ENCODE results near the gene SV2B.

The SV2B gene

DNA sequence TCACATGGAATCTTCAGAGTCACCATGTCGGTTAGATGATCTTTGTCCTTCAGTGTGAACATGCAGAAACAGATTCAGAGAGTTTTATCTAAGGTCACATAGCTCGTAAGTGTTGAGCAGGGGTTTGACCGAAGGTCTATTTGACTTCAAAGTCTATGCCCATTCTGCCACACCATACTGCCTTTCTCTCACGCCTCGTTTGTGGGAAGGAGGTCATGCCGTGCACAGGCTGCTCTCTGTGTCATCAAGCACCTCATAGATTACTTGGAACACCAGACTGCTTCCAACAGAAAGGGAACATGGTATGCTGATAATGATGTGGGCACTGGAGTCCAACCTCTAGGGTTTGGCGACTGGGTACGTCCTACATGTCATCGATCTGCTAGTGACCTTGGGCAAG, 128.8 kb downstream of the SV2B start:
- Mint-ChIP-seq H3K36me3 (ENCODE audit: low read depth) (no peaks in the 10 kb centered on the region), H3K27ac (no peak overlapping the region), H3K27me3 (ENCODE audit: low read depth, poor library complexity) (peaks cover 13% of the 10 kb centered on the region), H3K4me3 (no peak overlapping the region), H3K9me3 (no peaks in the 10 kb centered on the region), H3K4me1 (peaks cover 5% of the 10 kb centered on the region)
- DNase-seq, result no peak
- TF ChIP-seq, protein P1, sequence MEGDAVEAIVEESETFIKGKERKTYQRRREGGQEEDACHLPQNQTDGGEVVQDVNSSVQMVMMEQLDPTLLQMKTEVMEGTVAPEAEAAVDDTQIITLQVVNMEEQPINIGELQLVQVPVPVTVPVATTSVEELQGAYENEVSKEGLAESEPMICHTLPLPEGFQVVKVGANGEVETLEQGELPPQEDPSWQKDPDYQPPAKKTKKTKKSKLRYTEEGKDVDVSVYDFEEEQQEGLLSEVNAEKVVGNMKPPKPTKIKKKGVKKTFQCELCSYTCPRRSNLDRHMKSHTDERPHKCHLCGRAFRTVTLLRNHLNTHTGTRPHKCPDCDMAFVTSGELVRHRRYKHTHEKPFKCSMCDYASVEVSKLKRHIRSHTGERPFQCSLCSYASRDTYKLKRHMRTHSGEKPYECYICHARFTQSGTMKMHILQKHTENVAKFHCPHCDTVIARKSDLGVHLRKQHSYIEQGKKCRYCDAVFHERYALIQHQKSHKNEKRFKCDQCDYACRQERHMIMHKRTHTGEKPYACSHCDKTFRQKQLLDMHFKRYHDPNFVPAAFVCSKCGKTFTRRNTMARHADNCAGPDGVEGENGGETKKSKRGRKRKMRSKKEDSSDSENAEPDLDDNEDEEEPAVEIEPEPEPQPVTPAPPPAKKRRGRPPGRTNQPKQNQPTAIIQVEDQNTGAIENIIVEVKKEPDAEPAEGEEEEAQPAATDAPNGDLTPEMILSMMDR (IDR thresholded peaks at IDR 0.05), result no peak

DNA sequence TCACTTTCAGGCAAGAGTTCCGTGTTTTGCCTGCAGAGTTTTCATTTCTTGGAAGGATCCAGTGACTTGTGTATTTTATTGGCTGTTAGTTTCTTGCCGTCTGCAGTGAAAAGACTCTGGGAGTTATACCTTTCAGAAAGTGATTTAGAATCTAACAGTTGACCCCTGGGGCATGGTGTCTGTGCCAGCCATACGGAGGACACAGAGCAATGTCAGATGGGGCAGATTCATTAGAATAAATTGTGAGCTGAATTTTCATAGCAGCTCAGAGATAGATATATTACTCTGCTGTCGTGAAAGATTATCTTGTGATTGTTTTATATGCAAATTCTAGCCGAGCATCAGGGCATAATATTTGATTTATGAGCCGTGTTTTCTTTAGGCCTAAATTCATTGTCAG, 131.6 kb downstream of the SV2B start:
- DNase-seq, result no peak
- TF ChIP-seq, protein P1 (IDR thresholded peaks at IDR 0.05), result no peak
- no peaks in the 10 kb centered on the region for H3K9me3 Mint-ChIP-seq
- H3K36me3 Mint-ChIP-seq (ENCODE audit: low read depth), result no peaks in the 10 kb centered on the region
- H3K4me1 Mint-ChIP-seq, result no peaks in the 10 kb centered on the region
- H3K27me3 Mint-ChIP-seq (ENCODE audit: low read depth, poor library complexity), result peaks cover 23% of the 10 kb centered on the region
- no peak overlapping the region for H3K4me3 Mint-ChIP-seq
- H3K27ac Mint-ChIP-seq, result no peak overlapping the region

DNA sequence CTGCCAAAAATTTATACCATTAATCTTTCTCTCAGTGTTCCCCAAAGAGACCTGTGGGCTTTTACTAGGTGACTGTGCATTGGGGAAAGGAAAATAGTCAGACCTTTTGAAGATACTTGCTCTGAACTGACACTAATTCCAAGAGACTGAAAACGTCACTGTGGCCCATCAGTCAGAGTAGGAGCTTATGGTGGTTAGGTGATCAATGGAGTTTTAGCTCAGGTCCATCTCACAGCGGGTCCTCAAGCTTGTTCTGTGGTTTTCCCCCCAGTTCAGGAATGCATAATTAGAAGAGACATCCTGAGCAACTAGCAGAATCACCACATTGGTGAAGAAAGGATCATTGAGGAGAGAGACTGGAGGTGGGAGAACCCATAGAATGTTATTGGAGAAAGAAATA, 134.7 kb downstream of the SV2B start:
- H3K27ac Mint-ChIP-seq, result no peak overlapping the region
- DNase-seq, result no peak
- H3K9me3 Mint-ChIP-seq, result no peaks in the 10 kb centered on the region
- peaks cover 39% of the 10 kb centered on the region for H3K27me3 Mint-ChIP-seq (ENCODE audit: low read depth, poor library complexity)
- H3K36me3 Mint-ChIP-seq (ENCODE audit: low read depth), result no peaks in the 10 kb centered on the region
- H3K4me1 Mint-ChIP-seq, result no peaks in the 10 kb centered on the region
- TF ChIP-seq, protein P1 (IDR thresholded peaks at IDR 0.05), result no peak
- no peak overlapping the region for H3K4me3 Mint-ChIP-seq

DNA sequence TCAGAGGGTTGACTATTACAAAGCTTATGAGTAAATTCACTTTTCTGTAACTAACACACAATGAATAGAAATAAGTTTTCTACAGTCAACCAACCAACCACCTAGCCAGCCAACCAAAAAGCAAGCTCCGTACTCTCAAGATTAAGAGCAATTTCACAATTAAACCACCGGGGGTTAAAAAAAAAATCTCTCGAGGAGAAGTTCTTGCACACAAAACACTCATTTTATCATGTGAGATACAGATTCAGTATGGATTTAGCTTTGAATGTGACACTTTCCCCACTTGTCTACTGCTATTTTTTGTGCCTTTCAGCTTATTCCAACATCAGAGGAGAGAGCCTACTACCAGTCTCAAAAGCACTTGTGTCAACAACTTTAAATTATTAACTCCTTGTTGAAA, 135.3 kb downstream of the SV2B start:
- TF ChIP-seq, protein P1 (IDR thresholded peaks at IDR 0.05), result peak; percentile 20
- no peaks in the 10 kb centered on the region for H3K9me3 Mint-ChIP-seq
- H3K27me3 Mint-ChIP-seq (ENCODE audit: low read depth, poor library complexity), result peaks cover 41% of the 10 kb centered on the region
- no peaks in the 10 kb centered on the region for H3K36me3 Mint-ChIP-seq (ENCODE audit: low read depth)
- no peak overlapping the region for H3K27ac Mint-ChIP-seq
- H3K4me3 Mint-ChIP-seq, result no peak overlapping the region
- no peaks in the 10 kb centered on the region for H3K4me1 Mint-ChIP-seq
- DNase-seq, result no peak

DNA sequence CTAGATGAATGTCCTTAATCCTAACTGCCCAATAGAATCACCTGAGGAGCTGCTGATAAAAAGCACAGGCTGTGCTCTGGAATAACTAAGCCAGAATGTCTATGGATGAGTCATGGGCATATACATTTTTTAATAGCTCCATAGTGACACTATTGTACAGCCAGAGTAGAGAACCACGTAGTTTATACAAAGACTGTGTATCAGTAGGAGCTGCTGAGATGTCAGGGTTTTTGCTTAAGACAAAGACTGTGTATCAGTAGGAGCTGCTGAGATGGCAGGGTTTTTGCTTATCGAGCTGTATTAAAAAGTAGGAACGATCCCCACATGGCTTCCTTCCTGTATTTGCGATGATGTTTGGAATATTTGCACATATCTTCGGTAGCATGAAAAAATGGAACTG, 137.4 kb downstream of the SV2B start:
- TF ChIP-seq, protein P1 (IDR thresholded peaks at IDR 0.05), result no peak
- Mint-ChIP-seq H3K4me1 (no peaks in the 10 kb centered on the region), H3K9me3 (no peaks in the 10 kb centered on the region), H3K4me3 (no peak overlapping the region), H3K27ac (no peak overlapping the region), H3K27me3 (ENCODE audit: low read depth, poor library complexity) (peaks cover 41% of the 10 kb centered on the region), H3K36me3 (ENCODE audit: low read depth) (no peaks in the 10 kb centered on the region)
- DNase-seq, result no peak

DNA sequence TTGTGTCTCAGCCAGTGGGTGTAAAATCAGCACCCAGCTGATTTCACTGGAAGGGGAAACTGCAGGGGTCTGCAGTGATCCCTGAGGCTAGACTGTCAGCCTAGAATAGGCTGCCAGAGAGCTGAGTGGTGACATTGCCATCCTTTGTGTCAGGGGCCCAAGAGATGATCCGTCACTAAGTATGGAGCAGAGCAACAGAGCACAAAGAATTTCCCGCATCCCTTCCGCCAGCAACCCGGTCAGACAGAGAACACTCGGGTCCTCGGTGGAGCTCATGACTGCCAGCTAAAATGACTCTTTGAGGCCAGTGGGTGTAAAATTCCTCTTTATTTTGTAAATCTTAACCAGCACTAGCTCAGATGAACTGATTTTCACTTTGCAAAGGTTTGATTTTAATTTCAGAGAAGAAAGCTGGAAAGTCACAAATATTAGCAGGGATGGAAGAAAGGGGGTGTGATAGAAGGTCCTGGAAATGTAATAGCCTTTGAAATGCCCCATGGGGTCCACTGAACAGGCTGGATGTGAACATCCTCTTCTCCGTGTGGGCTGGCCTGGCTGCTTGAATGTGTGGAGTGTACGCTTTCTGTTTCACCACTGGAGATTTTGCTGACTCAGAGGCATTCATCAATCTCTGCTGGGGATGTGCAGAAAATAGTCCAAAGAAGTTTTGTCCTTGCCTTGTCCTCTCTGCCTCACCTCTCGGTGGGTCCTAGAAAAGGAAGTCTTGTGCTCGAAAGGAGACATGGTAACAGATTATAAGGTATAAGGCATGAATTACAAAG, 138.8 kb downstream of the SV2B start:
- TF ChIP-seq, protein P1 (IDR thresholded peaks at IDR 0.05), result no peak
- Mint-ChIP-seq H3K27me3 (ENCODE audit: low read depth, poor library complexity) (peaks cover 45% of the 10 kb centered on the region), H3K27ac (no peak overlapping the region), H3K4me3 (no peak overlapping the region), H3K4me1 (no peaks in the 10 kb centered on the region), H3K9me3 (no peaks in the 10 kb centered on the region), H3K36me3 (ENCODE audit: low read depth) (no peaks in the 10 kb centered on the region)
- DNase-seq, result no peak

All from nephron progenitor cell (in vitro differentiated cells).